Activated CD4-positive, alpha-beta T cell treated with anti-CD3 and anti-CD28 coated beads for 1 hour (primary cell): Measurements from ENCODE around the gene CRB1.

Experiments used
- DNase-seq: peaks from one replicate; pipeline ENCODE4 v3.0.0-alpha.2; 2020

CRB1 gene

GRCh38 chr1:197268012-197268411 lies at the start of gene CRB1:
Gene CRB1 (plus strand): TSS chr1:197268252. CDS start chr1:197268413, 161 bp downstream.
- DNase-seq, result no peak

GRCh38 chr1:197218857-197219256 lies 49.2 kb upstream of the CRB1 start:
- no peak for DNase-seq

GRCh38 chr1:197222025-197222685 lies 45.9 kb upstream of the CRB1 start:
- DNase-seq, result no peak

- no peak for DNase-seq
Measured at GRCh38 chr1:197222780-197223179, 45.3 kb upstream of the CRB1 start.

GRCh38 chr1:197224160-197224559 lies 43.9 kb upstream of the CRB1 start:
- DNase-seq, result no peak

- no peak for DNase-seq
Measured at GRCh38 chr1:197225611-197226010, 42.4 kb upstream of the CRB1 start.

- DNase-seq, result no peak
Measured at GRCh38 chr1:197234581-197234980, 33.5 kb upstream of the CRB1 start.

- DNase-seq, result no peak
Measured at GRCh38 chr1:197235355-197235754, 32.7 kb upstream of the CRB1 start.

GRCh38 chr1:197247465-197247864 lies 20.6 kb upstream of the CRB1 start:
- no peak for DNase-seq

GRCh38 chr1:197249324-197249723 lies 18.7 kb upstream of the CRB1 start:
- no peak for DNase-seq

- no peak for DNase-seq
Measured at GRCh38 chr1:197250616-197251015, 17.4 kb upstream of the CRB1 start.

GRCh38 chr1:197252973-197253372 lies 15.1 kb upstream of the CRB1 start:
- DNase-seq, result no peak

GRCh38 chr1:197254866-197255265 lies 13.2 kb upstream of the CRB1 start:
- DNase-seq, result no peak

- no peak for DNase-seq
Measured at GRCh38 chr1:197264936-197265567, 3.0 kb upstream of the CRB1 start.

- no peak for DNase-seq
Measured at GRCh38 chr1:197269053-197269452, 1.0 kb downstream of the CRB1 start.

- DNase-seq, result no peak
Measured at GRCh38 chr1:197272791-197273190, 4.7 kb downstream of the CRB1 start.

- no peak for DNase-seq
Measured at GRCh38 chr1:197277166-197277565, 9.1 kb downstream of the CRB1 start.

GRCh38 chr1:197284325-197284724 lies 16.3 kb downstream of the CRB1 start:
- no peak for DNase-seq

GRCh38 chr1:197284966-197285365 lies 16.9 kb downstream of the CRB1 start:
- DNase-seq, result no peak

- DNase-seq, result no peak
Measured at GRCh38 chr1:197285526-197286205, 17.6 kb downstream of the CRB1 start.

GRCh38 chr1:197286634-197287033 lies 18.6 kb downstream of the CRB1 start:
- DNase-seq, result no peak

GRCh38 chr1:197287863-197288262 lies 19.8 kb downstream of the CRB1 start:
- DNase-seq, result no peak

- DNase-seq, result no peak
Measured at GRCh38 chr1:197302775-197303174, 34.7 kb downstream of the CRB1 start.

GRCh38 chr1:197303463-197303862 lies 35.4 kb downstream of the CRB1 start:
- no peak for DNase-seq
